Stimulated activated CD4-positive, alpha-beta T cell treated with anti-CD3 and anti-CD28 coated beads, Interleukin-12 subunit alpha, Interleukin-12 subunit beta, amount 100 ng/mL, for 4 hours (primary cell): ENCODE data around the gene FAM149B1.

ENCODE experiments used
- DNase-seq: peaks from one replicate; pipeline ENCODE4 v3.0.0-alpha.2; 2020

Gene FAM149B1

DNA sequence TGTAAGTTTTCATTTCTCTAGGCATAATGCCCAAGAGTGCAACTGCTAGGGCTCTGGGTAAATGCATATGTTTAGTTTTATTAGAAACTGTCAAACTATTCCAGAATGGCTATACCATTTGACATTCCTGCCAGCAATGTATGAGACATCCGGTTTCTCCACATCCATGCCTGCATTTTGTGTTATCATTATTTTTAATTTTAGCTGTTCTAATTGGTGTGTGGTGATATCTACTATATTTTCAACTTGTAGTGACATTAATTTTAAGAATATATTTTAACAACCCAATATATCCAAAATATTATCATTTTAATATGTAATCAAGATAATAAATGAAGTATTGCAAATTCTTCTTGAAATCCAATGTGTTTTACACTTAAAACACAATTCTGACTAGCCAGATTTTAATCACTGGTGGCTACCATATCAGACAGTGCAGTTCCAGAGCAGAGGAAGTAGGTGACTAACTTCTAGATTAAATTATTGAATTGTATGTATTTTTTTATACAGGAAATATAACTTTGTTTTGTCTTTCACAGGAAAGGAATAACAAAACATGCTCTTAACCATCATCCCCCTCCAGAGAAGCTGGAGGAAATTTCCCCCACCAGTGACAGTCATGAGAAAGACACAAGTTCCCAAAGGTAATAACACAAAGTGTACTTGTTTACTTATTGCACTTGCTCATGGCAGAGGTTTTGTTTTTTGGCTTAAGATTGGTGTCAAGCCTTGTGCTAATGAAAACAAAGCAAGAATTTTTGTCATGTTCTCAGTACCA lies 6.4 kb downstream of the FAM149B1 start:
- DNase-seq = no peak

DNA sequence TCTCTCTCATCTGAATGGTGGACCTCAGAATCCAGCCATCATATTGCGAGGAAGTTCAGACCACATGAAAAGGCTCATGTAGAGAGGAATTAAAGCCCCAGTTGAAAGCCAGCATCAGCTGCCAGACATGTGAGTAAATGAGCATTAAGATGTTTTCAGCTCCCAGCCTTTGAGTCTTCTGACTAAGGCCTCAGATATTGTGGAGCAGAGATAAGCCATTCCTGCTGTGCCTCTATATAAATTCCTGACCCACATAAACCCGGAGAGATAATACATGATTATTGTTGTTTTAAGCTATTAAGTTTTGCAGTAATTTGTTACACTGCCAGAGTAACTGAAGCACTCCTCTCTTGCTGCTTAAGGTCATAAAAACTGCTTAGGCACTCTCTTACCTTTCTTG lies 14.6 kb downstream of the FAM149B1 start:
- DNase-seq = no peak

DNA sequence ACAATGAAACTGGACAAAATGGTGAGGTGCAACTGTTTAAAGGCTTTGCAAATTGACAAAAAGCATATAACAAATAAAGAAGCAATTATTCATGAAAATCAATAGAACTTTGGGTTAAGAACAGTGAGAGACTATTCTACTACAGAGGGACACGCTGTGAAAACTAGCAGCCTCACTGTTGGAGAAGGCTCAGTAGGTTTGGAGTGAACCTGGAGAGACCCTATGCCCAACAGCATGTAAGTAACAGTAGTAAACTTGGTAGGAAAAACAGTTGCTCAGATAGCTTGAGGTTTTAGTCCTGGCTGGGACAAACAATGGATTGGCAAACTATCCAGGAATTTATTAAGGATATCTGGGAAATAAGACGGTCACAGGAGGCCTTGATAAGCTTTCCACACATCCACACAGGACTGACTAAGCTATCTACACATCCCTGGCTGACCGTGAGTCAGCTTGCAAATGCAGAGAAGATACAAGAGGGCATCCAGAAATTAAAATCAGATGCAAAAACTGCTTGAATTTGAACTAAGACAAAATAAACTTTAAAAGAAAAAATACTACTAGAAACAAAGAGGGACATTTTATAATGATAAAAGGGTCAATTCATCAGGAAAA lies 15.9 kb downstream of the FAM149B1 start:
- no peak for DNase-seq

DNA sequence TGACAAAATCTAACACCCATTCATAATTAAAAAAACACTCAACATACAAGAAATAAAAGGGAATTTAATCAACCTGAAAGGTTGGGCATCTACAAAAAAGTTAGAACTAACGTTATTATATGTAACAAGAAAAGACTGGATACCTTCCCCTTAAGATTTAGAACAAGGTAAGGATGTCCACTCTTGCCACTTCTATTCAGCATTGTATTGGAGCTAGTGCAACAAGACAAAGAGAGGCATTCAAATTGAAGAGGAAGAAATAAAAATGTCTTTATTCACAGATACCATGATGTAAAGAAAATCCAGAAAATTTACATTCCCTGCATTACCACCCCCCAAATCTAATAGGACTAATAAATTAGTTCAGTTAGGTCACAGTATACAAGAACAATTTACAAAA lies 18.3 kb downstream of the FAM149B1 start:
- no peak for DNase-seq

DNA sequence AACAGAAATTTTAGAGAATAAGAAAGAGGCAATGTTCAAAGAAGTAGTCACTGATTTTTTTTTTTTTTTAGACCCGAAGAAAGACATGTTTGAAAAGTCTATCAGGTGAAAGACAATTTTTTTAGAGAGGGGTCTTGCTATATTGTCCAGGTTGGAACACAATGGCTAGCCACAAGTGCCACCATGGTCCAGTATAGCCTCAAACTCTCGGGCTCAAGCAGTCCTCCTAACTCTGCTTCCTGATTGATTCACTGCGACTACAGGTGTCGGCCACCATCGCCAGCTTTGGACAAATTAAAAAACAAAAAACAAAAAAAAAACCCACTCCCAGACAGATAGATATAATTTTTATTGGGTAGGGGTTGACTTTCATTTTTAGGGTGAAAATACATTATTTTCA lies 22.3 kb downstream of the FAM149B1 start:
- no peak for DNase-seq

DNA sequence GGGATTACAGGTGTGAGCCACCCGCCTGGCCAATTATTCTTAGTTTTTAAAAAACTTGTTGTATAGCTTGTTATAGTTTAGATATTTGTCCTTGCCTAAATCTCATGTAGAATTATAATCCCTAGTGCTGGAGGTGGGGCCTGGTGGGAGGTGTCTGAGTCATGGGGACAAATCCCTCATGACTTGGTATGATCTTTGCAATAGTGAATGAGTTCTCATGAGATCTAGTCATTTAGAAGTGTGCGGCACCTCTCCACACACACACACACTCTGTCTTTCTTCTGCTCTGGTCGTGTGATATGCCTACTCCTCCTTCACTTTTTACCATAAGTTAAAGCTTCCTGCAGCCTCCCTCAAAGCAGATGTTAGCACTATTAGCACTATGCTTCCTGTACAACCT lies 37.2 kb downstream of the FAM149B1 start:
- DNase-seq = no peak

DNA sequence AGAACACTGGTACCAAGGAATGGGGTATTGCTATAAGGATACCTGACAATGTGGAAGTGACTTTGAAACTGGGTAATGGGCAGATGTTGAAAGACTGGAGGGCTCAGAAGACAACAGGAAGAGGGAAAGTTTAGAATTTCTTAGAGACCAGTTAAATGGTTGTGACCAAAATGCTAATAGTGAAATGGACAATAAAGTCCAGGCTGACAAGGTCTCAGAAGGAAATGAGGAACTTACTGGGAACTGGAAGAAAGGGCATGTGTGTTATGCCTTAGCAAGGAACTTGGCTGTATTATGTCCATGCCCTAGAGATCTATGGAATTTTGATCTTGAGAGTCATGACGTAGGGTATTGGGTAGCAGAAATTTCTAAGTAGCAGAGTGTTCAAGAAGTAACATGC lies 38.0 kb downstream of the FAM149B1 start:
- no peak for DNase-seq

DNA sequence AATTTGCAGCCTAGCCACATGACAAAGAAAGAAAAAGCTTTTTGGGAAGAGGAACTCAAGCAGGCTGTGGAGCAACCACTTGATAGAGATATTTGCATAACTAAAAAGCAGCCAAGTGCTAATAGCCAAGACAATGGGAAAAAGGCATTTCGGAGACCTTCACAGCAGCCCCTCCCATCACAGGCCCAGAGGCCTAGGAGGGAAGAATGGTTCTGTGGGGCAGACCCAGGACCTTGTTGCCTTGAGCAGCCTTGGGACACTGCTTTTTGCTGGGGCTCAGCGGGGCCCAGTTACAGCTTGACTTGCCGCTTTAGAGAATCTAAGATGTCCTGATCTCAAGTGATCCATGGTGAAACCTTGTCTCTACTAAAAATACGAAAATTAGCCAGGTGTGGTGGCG lies 38.5 kb downstream of the FAM149B1 start:
- DNase-seq = no peak

DNA sequence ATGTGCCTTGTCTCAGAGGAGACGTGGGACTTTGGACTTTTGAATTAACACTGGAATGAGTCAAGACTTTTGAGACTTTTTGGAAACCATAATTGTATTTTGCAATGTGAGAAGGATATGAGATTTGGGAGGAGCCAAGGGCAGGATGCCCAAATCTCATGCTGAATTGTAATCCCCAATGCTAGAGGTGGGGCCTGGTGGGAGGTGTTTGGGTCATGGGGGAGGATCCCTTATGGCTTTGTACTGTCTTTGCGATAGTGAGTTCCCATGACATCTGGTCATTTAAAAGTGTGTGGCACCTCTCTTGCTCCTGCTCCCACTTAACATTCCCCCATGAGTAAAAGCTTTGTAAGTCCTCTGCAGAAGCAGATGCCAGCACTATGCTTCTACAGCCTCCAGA lies 40.0 kb downstream of the FAM149B1 start:
- DNase-seq = no peak

DNA sequence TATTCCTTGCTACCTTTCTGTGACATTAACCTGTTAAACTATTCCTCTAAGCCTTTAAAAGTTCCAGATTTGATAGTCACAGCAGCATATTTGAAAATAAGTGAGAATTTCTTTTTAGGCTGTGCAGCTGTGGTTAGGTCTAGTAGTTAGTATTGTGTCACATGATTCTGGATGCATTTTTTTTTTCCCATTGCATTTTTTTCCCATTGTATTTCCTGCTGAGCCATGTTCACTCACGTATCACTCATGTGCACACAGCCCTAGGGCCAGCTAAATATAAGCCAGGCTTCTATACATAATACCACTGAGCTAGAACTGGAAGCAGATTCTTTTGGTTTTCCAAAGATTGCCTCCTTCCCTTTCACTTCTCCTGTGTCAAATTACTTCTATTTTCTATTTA lies 41.8 kb downstream of the FAM149B1 start:
- no peak for DNase-seq

DNA sequence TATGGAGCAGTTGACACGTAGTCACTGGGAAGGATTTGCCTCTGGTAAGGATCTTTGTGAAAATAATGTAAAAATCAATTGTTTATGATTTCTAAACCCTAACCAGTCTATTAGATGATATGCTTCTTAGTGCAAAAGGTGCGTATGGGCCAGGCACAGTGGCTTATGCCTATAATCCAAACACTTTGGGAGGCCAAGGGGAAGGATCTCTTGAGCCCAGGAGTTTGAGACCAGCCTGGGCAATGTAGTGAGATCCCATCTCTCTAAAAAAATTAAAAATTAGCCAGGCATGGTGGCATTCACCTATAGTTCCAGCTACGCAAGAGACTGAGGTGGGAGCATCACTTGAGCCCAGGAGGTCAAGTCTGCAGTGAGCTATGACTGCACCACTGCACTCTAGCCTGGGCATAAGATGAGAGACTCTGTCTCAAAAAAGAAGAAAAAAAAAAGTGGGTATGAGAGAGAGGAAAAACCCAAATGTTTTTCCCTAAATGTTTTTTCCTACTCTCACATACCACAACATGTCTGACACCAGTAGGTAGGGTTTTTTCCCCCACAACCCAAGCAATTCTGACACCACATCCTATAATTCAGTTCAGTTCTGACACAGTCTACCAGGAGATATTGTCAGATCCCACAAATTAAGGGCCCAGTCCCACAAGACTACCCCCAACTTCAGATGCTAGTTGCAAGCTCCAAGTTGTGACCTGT lies 42.6 kb downstream of the FAM149B1 start:
- DNase-seq = no peak

DNA sequence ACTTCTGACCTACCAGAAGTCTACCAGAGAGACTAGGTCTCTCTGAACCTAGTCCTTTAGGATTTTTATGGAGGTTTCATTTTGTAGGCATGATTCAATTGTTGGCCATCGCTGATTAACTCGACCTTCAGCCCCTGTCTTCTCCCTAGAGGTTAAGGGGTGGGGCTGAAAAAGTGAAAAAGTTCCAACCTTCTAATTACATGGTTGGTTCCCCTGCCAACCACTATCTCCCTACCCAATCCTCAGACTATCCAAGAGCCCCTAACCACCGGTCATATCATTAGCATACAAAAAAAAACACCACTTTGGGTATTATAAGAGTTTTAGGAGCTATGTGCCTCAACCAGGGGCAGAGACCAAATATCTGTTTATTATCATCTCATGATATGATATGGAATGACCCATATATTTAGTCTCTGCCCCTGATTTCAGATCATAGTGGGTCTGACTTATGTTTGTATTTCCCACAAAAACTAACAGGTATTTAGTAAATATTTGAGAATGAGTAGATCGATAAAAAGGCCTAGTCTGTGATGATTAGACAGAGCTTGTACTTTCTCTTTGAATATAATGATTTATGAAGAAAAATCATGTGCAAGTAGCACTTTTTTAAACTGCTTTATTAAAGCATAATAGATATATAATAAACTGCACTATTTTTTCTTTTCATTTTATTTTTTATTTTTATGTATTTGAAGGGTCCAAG lies 43.3 kb downstream of the FAM149B1 start:
- DNase-seq = no peak

DNA sequence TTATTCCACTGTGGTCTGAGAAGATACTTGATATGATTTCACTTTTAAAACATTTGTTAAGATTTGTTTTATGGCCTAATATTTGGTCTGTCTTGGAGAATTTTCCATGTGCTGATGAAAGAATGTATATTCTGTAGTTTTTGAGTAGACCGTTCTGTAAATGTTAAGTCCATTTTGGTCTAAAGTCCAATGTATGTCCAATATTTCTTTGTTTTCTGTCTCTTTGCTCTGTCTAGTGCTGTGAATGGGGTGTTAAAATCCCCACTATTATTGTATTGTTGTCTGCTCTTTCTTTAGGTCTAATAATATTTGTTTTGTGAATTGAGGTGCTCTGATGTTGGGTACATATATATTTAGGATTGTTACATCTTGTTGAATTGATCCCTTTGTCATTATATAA lies 47.8 kb downstream of the FAM149B1 start:
- DNase-seq = no peak

DNA sequence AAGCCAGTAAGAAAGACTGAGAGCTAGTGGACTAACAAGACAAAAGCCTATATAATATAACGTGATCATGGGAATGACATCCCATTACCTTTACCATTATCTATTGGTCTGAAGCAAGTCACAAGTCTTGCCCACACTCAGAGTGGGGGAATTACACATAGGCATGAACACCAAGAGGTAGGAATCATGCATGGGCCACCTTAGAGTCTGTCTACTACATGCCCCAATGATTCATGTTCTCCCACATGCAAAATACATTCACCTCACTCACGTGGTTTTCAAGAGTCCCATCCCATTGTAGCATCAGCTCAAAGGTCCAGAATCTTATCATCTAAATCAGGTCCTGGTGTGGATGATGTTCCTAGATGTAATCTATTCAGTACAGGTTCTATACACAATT lies 49.7 kb downstream of the FAM149B1 start:
- DNase-seq = no peak

DNA sequence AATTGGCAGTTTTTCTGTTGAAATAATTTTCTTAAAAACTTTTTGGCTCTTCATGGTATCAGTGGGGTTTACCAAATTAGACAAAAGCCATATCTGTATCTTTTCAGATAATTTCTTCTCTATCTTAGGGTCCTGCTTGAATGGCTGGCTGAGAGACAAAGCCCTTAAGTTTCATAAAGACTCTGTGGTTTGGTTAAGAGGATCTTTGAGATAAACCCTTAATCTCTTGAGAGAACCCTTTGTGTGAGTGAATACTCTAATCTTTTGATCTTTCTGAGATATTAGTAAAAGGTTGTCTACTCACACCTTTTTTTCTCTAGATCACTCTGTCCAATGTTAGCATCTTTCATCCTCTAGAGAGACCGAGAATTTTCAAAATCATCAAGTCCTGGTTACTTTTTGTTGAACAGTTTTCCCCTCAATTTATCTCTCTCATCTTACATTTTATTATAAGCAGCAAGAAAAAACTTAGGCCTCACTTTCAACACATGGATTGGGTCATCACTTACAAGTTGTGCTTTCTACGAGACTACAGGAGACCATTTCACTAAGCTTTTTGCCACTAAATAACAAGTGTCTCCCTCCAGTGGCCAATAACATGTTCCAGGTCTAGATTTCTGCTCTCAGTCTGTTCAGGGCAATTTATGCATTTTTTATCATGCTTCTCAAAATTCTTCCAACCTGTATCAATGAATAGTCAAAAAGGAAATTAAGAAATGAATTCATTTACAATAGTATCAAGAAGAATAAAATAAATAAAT lies 50.7 kb downstream of the FAM149B1 start:
- DNase-seq = no peak

DNA sequence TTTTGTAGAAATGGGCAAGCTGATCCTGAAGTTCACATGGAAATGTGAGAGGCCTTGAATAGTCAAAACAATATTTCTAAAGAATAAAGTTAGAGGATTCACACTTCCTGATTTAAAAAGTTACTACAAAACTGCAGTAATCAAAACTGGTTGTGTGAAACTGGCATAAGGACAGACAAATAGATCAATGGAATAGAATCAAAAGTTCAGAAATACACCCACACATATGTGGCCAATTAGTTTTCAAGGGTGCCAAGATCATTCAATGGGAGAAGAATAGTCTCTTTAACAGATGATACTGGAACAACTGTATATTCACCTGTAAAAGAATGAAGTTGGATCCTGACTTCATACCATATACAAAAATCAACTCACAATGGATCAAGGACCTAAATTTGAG lies 51.5 kb downstream of the FAM149B1 start:
- DNase-seq = no peak

DNA sequence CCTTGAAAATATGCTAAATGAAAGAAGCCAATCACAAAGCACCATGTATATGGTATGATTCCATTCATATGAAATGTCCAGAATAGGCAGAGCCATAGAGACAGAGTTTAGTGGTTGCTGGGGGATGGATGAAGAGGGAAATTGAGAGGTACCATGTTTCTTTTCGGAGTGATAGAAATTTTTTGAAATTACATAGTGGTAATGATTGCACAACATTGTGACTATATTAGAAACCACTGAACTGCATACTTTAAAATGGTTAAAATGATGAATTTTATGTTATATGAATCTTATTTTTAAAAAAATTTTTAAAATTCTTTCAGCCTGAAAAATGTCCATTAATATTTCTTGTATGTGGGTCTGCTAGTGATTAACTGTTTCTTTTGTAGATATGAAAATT lies 53.1 kb downstream of the FAM149B1 start:
- no peak for DNase-seq

DNA sequence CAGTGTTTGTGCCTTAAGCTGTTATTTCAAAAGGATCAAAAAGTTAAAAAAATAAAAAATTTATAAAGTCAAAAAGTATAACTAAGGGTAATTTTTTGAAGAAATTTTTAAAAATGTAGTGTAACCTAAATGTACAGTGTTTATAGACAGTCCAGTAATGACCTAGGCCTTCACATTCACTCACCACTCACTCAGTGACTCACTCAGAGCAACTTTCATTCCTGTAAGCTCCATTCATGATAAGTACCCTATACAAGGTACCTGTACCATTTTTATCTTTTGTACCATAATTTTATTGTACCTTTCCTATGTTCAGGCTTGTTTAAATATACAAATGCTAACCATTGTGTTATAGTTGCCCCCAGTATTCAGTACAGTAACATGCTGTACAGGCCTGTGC lies 57.6 kb downstream of the FAM149B1 start:
- DNase-seq = no peak

DNA sequence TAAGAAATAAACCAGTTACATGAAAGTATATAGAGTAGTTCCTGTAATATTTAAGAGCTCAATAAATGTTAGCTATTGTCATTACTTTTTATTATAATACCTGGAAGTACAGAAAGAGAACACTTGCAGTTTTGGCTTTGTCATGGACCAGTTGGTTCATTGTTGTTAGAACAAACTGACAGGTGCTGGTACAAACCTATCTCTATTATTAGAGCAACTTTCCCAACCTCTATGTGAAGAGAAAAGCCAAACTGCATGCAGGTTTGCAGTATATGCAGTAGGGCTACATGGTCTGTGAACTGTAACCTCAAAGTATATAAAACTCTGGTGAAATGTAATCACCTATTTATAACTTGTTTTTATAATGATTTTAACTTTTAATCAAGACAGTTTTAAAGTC lies 58.7 kb downstream of the FAM149B1 start:
- no peak for DNase-seq

DNA sequence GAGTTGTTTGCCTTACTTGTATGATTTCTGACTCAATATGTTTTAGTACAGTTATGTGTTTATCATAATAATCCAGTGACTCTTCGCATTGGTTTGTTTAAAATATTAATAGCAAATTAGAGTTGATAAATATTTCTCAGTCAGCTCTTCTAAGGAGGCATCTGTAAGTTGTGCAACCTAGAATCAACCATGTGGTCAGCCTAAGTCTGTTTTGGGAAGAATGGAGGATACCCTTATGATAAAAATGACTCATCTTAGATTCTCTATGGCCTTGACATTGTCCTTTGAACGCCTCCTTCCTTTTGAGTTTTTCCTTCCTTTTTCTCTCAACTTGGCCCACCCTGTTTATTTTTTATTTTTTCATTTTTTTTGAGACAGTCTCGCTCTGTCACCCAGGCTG lies 60.3 kb downstream of the FAM149B1 start:
- DNase-seq = no peak

DNA sequence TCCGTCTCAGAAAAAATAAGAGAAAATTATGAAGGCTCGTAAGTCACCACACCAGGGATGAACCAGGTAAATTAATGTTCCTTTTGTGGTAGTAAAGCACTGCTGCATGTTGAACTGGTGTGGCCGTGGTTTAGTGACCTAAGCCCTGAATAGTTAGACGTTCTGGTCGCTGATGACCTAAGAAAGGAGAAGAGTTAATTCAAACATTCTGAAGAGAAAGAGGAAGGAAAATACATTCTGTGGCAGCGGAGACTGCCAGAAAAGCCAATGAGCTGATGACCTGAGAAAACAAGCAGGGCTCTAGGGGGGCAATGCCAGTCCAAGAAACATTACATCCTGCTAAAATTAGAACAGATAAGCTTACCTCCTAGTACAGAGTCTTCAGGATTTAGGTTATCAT lies 61.6 kb downstream of the FAM149B1 start:
- DNase-seq = no peak

DNA sequence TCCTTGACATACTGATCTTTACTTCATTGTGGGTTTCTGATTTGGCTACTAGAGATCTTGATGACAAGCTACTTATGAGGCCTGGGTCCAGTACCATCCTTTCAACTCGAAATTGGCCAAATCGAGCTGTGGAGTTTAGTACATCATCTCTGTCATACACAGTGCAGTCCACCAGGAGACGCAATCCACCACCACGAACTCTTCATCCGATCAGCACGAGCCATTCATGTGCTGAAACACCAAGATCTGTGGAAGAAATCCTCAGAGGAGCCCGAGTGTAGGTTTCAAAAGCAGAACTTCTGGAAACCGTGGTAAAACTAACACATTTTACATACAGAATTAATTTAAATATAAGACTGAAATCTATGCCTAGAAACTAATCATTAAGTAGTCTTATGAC lies 65.0 kb downstream of the FAM149B1 start:
- no peak for DNase-seq

DNA sequence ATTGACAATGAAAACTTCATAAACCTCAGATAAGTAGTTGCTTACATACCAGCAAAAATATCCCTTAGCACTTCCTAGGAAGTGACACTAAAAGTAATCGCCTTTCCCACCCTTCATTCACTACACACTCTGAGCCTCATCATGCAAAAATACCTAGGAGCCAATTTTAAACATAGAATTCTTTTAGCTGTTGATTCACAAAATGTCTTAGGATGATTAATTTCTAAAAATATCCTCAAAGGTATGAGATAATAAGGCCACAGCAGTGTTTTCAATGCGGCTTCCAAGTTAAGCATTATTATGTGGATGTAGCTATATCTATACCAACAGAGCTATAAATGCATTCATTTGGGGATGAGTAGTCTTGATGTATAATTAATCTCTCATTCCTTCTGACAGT lies 66.0 kb downstream of the FAM149B1 start:
- no peak for DNase-seq
